GM23338 (cell line): ENCODE results near the gene SYNPO.

Source experiments
- POLR2AphosphoS5 ChIP-seq: IDR thresholded peaks from 2 replicates; pipeline ENCODE4 v1.6.1; 2016; ENCODE audit warnings: antibody characterized with exemption, low read depth
- REST ChIP-seq: IDR thresholded peaks from one replicate; pipeline ENCODE4 v1.6.1; 2018; ENCODE audit warnings: antibody characterized with exemption; ENCODE audit not compliant: unreplicated experiment
- TF ChIP-seq, protein P1 (sequence below), 2 experiments: fragments of 200-600 bp in 1 of 2; sonication (generic) in 1 of 2; conservative IDR thresholded peaks; 2 replicates each; pipeline versions ENCODE4 v1.5.1 to v1.6.1; 2016 to 2017; ENCODE audit warnings: antibody characterized with exemption in 2 of 2, low read depth in 2 of 2, mild to moderate bottlenecking in 2 of 2, moderate library complexity in 1 of 2

DNA sequence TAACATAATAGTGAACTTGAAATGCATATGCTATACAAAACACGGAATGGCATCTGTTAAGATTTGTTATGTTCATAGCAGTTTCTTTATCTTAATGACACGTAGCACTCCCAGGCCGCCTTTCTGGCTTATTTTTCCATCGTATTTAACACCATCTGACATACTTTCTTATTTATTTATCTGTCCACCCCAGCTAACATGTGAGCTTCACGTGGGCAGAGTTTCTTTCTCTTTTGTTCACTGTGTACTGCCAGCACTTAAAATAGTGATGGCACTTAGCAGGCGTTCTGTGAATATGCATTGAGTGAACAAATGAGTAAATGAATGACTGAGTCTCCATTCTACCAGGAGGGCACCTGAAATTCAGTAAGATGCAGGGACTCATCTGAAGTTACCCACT, 29.4 kb upstream of the SYNPO start:
- TF ChIP-seq, protein P1, sequence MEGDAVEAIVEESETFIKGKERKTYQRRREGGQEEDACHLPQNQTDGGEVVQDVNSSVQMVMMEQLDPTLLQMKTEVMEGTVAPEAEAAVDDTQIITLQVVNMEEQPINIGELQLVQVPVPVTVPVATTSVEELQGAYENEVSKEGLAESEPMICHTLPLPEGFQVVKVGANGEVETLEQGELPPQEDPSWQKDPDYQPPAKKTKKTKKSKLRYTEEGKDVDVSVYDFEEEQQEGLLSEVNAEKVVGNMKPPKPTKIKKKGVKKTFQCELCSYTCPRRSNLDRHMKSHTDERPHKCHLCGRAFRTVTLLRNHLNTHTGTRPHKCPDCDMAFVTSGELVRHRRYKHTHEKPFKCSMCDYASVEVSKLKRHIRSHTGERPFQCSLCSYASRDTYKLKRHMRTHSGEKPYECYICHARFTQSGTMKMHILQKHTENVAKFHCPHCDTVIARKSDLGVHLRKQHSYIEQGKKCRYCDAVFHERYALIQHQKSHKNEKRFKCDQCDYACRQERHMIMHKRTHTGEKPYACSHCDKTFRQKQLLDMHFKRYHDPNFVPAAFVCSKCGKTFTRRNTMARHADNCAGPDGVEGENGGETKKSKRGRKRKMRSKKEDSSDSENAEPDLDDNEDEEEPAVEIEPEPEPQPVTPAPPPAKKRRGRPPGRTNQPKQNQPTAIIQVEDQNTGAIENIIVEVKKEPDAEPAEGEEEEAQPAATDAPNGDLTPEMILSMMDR (conservative IDR thresholded peaks at IDR 0.05; ENCODE audit: low read depth in 2 of 2), result no peak
- TF ChIP-seq REST, result no peak
- no peak for TF ChIP-seq POLR2AphosphoS5
